Body of pancreas (tissue), 4 donors: Measurements from ENCODE around the gene C22orf39.

ENCODE experiments used
- POLR2A ChIP-seq, 3 donors: fragments of 450-650 bp; IDR thresholded peaks; one replicate each; pipeline ENCODE4 v1.6.1; 2016; ENCODE audit warnings: antibody characterized with exemption in 3 of 3, mild to moderate bottlenecking in 2 of 3
- TF ChIP-seq, protein P1 (sequence below), 7 experiments: fragments of 450-650 bp in 4 of 7; fragments of 200-600 bp in 3 of 7; sonication (generic) in 3 of 7; IDR thresholded peaks; one replicate each; pipeline ENCODE4 v1.5.1; 2016 to 2019; ENCODE audit warnings: antibody characterized with exemption in 7 of 7

DNA sequence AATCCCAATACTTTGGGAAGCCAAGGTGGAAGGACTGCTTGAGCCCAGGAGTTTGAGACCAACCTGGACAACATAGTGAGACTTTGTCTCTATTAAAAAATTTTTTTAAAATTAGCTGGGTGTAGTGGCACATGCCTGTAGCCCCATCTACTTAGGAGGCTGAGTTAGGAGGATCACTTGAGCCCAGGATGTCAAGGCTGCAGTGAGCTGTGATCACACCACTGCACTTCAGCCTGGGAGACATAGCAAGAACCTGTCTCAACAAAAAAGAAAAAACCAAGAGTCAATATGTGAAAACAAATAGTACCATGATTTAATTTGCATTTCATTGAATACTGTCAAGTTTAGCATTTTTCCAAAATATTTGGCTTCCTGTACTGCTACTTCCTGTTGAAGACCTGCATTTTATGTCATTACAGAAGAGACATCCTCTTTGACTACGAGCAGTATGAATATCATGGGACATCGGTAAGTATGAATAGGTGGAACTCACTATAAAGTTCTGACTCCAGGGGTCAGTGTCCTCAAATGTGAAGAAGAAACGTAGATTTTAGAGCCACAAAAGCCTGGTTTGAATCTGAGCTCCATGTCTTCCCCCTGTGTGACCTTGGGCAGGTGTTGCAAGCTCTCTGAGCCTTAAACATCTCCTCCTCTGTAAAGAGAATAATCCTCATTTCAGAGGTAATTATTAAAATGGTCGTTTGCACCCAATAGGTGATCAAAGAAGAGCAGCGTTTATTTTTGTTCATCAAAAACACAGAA, 48.2 kb upstream of the C22orf39 start:
- TF ChIP-seq, protein P1, sequence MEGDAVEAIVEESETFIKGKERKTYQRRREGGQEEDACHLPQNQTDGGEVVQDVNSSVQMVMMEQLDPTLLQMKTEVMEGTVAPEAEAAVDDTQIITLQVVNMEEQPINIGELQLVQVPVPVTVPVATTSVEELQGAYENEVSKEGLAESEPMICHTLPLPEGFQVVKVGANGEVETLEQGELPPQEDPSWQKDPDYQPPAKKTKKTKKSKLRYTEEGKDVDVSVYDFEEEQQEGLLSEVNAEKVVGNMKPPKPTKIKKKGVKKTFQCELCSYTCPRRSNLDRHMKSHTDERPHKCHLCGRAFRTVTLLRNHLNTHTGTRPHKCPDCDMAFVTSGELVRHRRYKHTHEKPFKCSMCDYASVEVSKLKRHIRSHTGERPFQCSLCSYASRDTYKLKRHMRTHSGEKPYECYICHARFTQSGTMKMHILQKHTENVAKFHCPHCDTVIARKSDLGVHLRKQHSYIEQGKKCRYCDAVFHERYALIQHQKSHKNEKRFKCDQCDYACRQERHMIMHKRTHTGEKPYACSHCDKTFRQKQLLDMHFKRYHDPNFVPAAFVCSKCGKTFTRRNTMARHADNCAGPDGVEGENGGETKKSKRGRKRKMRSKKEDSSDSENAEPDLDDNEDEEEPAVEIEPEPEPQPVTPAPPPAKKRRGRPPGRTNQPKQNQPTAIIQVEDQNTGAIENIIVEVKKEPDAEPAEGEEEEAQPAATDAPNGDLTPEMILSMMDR (IDR thresholded peaks at IDR 0.05): no peak
- TF ChIP-seq POLR2A (IDR thresholded peaks at IDR 0.05): no peak
